Measurements from ENCODE around the gene DDX20. TPM values are rescaled to one million over a fixed set of nuclear protein-coding genes. Genes with fewer than 3 reads are reported as not detected.

Gene DDX20
- total RNA-seq, 3 donors from 2014 or later: 14.1 to 28.0 (median 25.9) TPM

DNA sequence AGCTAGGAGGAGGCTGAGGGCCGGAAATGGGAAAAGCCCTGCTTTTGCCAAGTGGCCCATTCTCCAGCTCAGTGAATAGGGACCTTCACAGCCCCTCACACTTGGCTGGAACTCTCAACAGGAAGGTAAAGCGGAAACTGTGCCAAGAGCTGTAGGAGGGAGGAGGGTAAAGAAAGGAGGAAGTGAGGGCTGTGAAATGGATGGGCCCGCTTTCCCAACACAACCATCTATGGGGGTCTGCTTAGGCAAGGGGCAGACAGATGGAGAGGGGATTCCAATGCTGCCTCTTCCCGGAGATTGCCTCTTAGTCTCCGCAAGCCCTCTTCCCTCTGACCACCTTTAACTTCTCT, 21.7 kb upstream of the DDX20 start:
- DNase-seq (ENCODE audit: low spot score in 2 of 2): no peak
- H3K4me3 ChIP-seq: no peak overlapping the region
- H3K4me1 ChIP-seq: peaks cover 4 to 9% of the 10 kb centered on the region in 2 donors

GRCh38 chr1:111734426-111734825, 21.3 kb upstream of the DDX20 start:
- DNase-seq (ENCODE audit: low spot score in 2 of 2): no peak
- Histone ChIP-seq H3K36me3 (no peaks in the 10 kb centered on the region), H3K4me1 (peaks cover 4 to 9% of the 10 kb centered on the region in 2 donors), H3K4me3 (no peak overlapping the region), H3K9me3 (no peaks in the 10 kb centered on the region), H3K27me3 (no peaks in the 10 kb centered on the region), H3K27ac (peak overlapping the region in 1 of 2 donors; percentile 49)
- intact Hi-C loops (cut with DNase I; ENCODE audit: low total_unique reads): no loop called here
- TF ChIP-seq POLR2A (IDR thresholded peaks at IDR 0.05): no peak
- TF ChIP-seq POLR2AphosphoS5 (IDR thresholded peaks at IDR 0.05): no peak
- TF ChIP-seq, protein P1, sequence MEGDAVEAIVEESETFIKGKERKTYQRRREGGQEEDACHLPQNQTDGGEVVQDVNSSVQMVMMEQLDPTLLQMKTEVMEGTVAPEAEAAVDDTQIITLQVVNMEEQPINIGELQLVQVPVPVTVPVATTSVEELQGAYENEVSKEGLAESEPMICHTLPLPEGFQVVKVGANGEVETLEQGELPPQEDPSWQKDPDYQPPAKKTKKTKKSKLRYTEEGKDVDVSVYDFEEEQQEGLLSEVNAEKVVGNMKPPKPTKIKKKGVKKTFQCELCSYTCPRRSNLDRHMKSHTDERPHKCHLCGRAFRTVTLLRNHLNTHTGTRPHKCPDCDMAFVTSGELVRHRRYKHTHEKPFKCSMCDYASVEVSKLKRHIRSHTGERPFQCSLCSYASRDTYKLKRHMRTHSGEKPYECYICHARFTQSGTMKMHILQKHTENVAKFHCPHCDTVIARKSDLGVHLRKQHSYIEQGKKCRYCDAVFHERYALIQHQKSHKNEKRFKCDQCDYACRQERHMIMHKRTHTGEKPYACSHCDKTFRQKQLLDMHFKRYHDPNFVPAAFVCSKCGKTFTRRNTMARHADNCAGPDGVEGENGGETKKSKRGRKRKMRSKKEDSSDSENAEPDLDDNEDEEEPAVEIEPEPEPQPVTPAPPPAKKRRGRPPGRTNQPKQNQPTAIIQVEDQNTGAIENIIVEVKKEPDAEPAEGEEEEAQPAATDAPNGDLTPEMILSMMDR (IDR thresholded peaks at IDR 0.05): no peak

More for the DNA sequence above, 21.7 kb upstream of the DDX20 start:
- intact Hi-C loops (cut with DNase I; ENCODE audit: low total_unique reads): no loop called here
- Histone ChIP-seq H3K9me3 (no peaks in the 10 kb centered on the region), H3K27me3 (no peaks in the 10 kb centered on the region), H3K27ac (peak overlapping the region in 1 of 2 donors; percentile 49), H3K36me3 (no peaks in the 10 kb centered on the region)
- TF ChIP-seq POLR2AphosphoS5 (IDR thresholded peaks at IDR 0.05) (no peak), POLR2A (IDR thresholded peaks at IDR 0.05) (no peak)
- TF ChIP-seq, protein P1 (IDR thresholded peaks at IDR 0.05): no peak

DNA sequence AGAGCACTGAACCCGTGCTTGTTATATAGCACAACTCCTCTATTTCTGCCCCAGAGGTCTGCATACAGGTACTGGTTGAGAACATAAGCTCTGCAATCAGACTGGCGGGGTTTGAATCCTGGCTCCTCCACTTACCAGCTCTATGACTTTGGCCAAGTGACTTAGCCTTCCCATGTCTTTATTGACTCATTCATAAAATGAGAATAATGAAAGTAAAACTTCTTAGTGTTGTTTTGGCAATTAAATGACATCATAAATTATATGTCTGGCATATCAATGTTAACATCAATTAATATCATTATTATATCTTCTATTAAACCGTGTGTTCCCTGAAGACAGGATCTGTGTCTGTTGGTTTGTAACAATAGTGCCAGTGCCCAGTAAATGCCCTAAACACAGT, 20.8 kb upstream of the DDX20 start:
- H3K4me1 ChIP-seq: peaks cover 4 to 9% of the 10 kb centered on the region in 2 donors
- no peak for DNase-seq (ENCODE audit: low spot score in 2 of 2)
- H3K4me3 ChIP-seq: no peak overlapping the region
- no peak for TF ChIP-seq POLR2A (IDR thresholded peaks at IDR 0.05)
- TF ChIP-seq, protein P1 (IDR thresholded peaks at IDR 0.05): no peak
- TF ChIP-seq POLR2AphosphoS5 (IDR thresholded peaks at IDR 0.05): no peak
- peak overlapping the region in 1 of 2 donors; percentile 3 for H3K27ac ChIP-seq
- intact Hi-C loops (cut with DNase I; ENCODE audit: low total_unique reads): no loop called here
- H3K27me3 ChIP-seq: no peaks in the 10 kb centered on the region
- H3K9me3 ChIP-seq: no peaks in the 10 kb centered on the region
- H3K36me3 ChIP-seq: no peaks in the 10 kb centered on the region

GRCh38 chr1:111735321-111735720, 20.4 kb upstream of the DDX20 start:
- peaks cover 4 to 9% of the 10 kb centered on the region in 2 donors for H3K4me1 ChIP-seq
- H3K4me3 ChIP-seq: no peak overlapping the region
- H3K27ac ChIP-seq: peak overlapping the region in 1 of 2 donors; percentile 3
- DNase-seq (ENCODE audit: low spot score in 2 of 2): no peak
- TF ChIP-seq, protein P1 (IDR thresholded peaks at IDR 0.05): no peak
- TF ChIP-seq POLR2AphosphoS5 (IDR thresholded peaks at IDR 0.05): no peak
- no peak for TF ChIP-seq POLR2A (IDR thresholded peaks at IDR 0.05)
- no peaks in the 10 kb centered on the region for H3K27me3 ChIP-seq
- intact Hi-C loops (cut with DNase I; ENCODE audit: low total_unique reads): no loop called here
- H3K36me3 ChIP-seq: no peaks in the 10 kb centered on the region
- H3K9me3 ChIP-seq: no peaks in the 10 kb centered on the region

GRCh38 chr1:111735858-111736544, 19.7 kb upstream of the DDX20 start:
- no peak for TF ChIP-seq POLR2A (IDR thresholded peaks at IDR 0.05)
- TF ChIP-seq POLR2AphosphoS5 (IDR thresholded peaks at IDR 0.05): no peak
- TF ChIP-seq, protein P1 (IDR thresholded peaks at IDR 0.05): no peak
- no peak for DNase-seq (ENCODE audit: low spot score in 2 of 2)
- no peak overlapping the region for H3K4me3 ChIP-seq
- intact Hi-C loops (cut with DNase I; ENCODE audit: low total_unique reads): no loop called here
- no peaks in the 10 kb centered on the region for H3K9me3 ChIP-seq
- H3K27ac ChIP-seq: no peak overlapping the region
- peaks cover 4 to 9% of the 10 kb centered on the region in 2 donors for H3K4me1 ChIP-seq
- H3K36me3 ChIP-seq: no peaks in the 10 kb centered on the region
- H3K27me3 ChIP-seq: no peaks in the 10 kb centered on the region
